HCT116 (cell line): ENCODE results near the gene TADA2B. TPM values are rescaled to one million over a fixed set of nuclear protein-coding genes. Genes with fewer than 3 reads are reported as not detected.

Experiments
- ATAC-seq: fragments of 200-7000 bp; cut with Tn5 transposase; 2 replicates; pipeline ENCODE4 v1.9.1; 2020; ENCODE audit warnings: mild to moderate bottlenecking, moderate library complexity
- BruUV-seq: library from RNA; stranded (reverse); fragments of 400-500 nt; replicated peaks from 2 replicates; lab custom pipeline; 2021; lab: Mats Ljungman, UMichigan
- CTCF ChIA-PET: fragments of 300-600 bp; sonication (Branson Sonifier 250); formaldehyde crosslinking; loops from one replicate; lab custom pipeline; 2021; ENCODE audit warnings: antibody characterized with exemption; lab: Charles Lee
- POLR2A ChIA-PET: fragments of 300-600, 350-600 bp; sonication (Branson Sonifier 250); formaldehyde crosslinking; loops from one replicate; lab custom pipeline; 2021; ENCODE audit warnings: antibody characterized with exemption; lab: Charles Lee
- RAD21 ChIA-PET, 2 experiments: fragments of 300-600 bp; sonication (Branson Sonifier 250); formaldehyde crosslinking; loops; one replicate each; lab custom pipeline; 2023; ENCODE audit warnings: low total read pairs in 2 of 2; ENCODE audit not compliant: uncharacterized antibody in 2 of 2, unreplicated experiment in 2 of 2, low non-redundant PET in 1 of 2; lab: Charles Lee
- DNase-seq: peaks from one replicate; pipeline ENCODE4 v3.0.0-alpha.2; 2010; ENCODE audit warnings: low read depth, low spot score
- H2AFZ ChIP-seq: fragments of 200-600 bp; shearing (Covaris generic), sonication (generic); 2 replicates; pipeline ENCODE4 v1.6.1; 2017; ENCODE audit warnings: low read depth, mixed run types, mixed read lengths, antibody characterized with exemption, low read length; ENCODE audit not compliant: poor library complexity, severe bottlenecking
- H3K27ac ChIP-seq: 2 replicates; pipeline ENCODE4 v1.5.1; 2012; ENCODE audit warnings: low read depth, low read length
- H3K27me3 ChIP-seq: fragments of 200-600 bp; sonication (generic); 2 replicates; pipeline ENCODE4 v1.6.1; 2016; ENCODE audit warnings: mixed run types, low read length, mixed read lengths; ENCODE audit not compliant: insufficient read depth
- H3K36me3 ChIP-seq, 2 experiments: fragments of 200-500 bp in 1 of 2; fragments of 200-600 bp in 1 of 2; sonication (Bioruptor generic) in 1 of 2; sonication (generic) in 1 of 2; 2 replicates each; pipeline versions ENCODE4 v1.5.1 to v1.6.1; 2014 to 2016; ENCODE audit warnings: low read length in 2 of 2, inconsistent platforms in 1 of 2, mixed read lengths in 1 of 2, mixed run types in 1 of 2; ENCODE audit not compliant: insufficient read depth in 2 of 2, control insufficient read depth in 1 of 2
- H3K4me1 ChIP-seq, 2 experiments: fragments of 200-600 bp in 1 of 2; sonication (generic) in 1 of 2; 2 replicates each; pipeline versions ENCODE4 v1.5.1 to v1.6.1; 2012 to 2017; ENCODE audit warnings: low read length in 2 of 2, inconsistent platforms in 1 of 2, mild to moderate bottlenecking in 1 of 2, mixed read lengths in 1 of 2, mixed run types in 1 of 2, moderate library complexity in 1 of 2; ENCODE audit not compliant: insufficient read depth in 2 of 2, control insufficient read depth in 1 of 2
- H3K4me2 ChIP-seq: fragments of 200-600 bp; sonication (generic); 2 replicates; pipeline ENCODE4 v1.6.1; 2017; ENCODE audit warnings: mixed run types, low read length, mixed read lengths
- H3K4me3 ChIP-seq, 2 experiments: fragments of 200-600 bp in 1 of 2; sonication (generic) in 1 of 2; replicated peaks in 1 of 2; 2 replicates each; pipeline ENCODE4 v1.5.1; 2011 to 2016; ENCODE audit warnings: low read length in 2 of 2, control low read depth in 1 of 2, low read depth in 1 of 2, mild to moderate bottlenecking in 1 of 2, mixed read lengths in 1 of 2, mixed run types in 1 of 2
- H3K79me2 ChIP-seq: fragments of 200-600 bp; sonication (generic); 2 replicates; pipeline ENCODE4 v1.6.1; 2017; ENCODE audit warnings: mild to moderate bottlenecking, mixed run types, low read length, moderate library complexity, mixed read lengths; ENCODE audit not compliant: insufficient read depth
- H3K9ac ChIP-seq: fragments of 200-600 bp; sonication (generic); 2 replicates; pipeline ENCODE4 v1.6.1; 2016; ENCODE audit warnings: low read length, mixed read lengths
- H3K9me2 ChIP-seq: fragments of 200-600 bp; sonication (generic), shearing (Covaris generic); 2 replicates; pipeline ENCODE4 v1.6.1; 2017; ENCODE audit warnings: mixed run types, mild to moderate bottlenecking, moderate library complexity; ENCODE audit not compliant: insufficient read depth
- H3K9me3 ChIP-seq, 2 experiments: fragments of 200-500 bp in 1 of 2; fragments of 200-600 bp in 1 of 2; sonication (Bioruptor generic) in 1 of 2; sonication (generic) in 1 of 2; 2 replicates each; pipeline ENCODE4 v1.6.1; 2014 to 2017; ENCODE audit warnings: low read length in 2 of 2, mixed read lengths in 2 of 2, inconsistent platforms in 1 of 2, low read depth in 1 of 2, mild to moderate bottlenecking in 1 of 2, mixed run types in 1 of 2, moderate library complexity in 1 of 2; ENCODE audit not compliant: control insufficient read depth in 1 of 2, insufficient read depth in 1 of 2
- H4K20me1 ChIP-seq: fragments of 200-600 bp; sonication (generic), shearing (Covaris generic); 2 replicates; pipeline ENCODE4 v1.6.1; 2017; ENCODE audit warnings: mixed run types, mild to moderate bottlenecking, moderate library complexity; ENCODE audit not compliant: insufficient read depth
- CBX3 ChIP-seq: IDR thresholded peaks from 2 replicates; pipeline ENCODE4 v1.6.1; 2012; ENCODE audit warnings: low read depth
- EGR1 ChIP-seq: IDR thresholded peaks from 2 replicates; pipeline ENCODE4 v1.6.1; 2012; ENCODE audit warnings: low read depth
- ELF1 ChIP-seq: IDR thresholded peaks from 2 replicates; pipeline ENCODE4 v1.6.1; 2012; ENCODE audit warnings: low read depth, borderline replicate concordance
- EZH2phosphoT487 ChIP-seq: fragments of 200-600 bp; IDR thresholded peaks from 2 replicates; pipeline ENCODE4 v1.6.1; 2018; ENCODE audit warnings: antibody characterized with exemption, borderline replicate concordance
- FOSL1 ChIP-seq: IDR thresholded peaks from 2 replicates; pipeline ENCODE4 v1.6.1; 2012; ENCODE audit warnings: low read depth
- JUND ChIP-seq: IDR thresholded peaks from 2 replicates; pipeline ENCODE4 v1.6.1; 2012
- POLR2A ChIP-seq: IDR thresholded peaks from 2 replicates; pipeline ENCODE4 v1.7.0; 2011; ENCODE audit warnings: borderline replicate concordance; ENCODE audit not compliant: insufficient read depth, insufficient read length; ENCODE audit errors: extremely low read depth
- SP1 ChIP-seq: IDR thresholded peaks from 2 replicates; pipeline ENCODE4 v1.6.1; 2012; ENCODE audit warnings: low read depth
- TCF7L2 ChIP-seq: IDR thresholded peaks from 2 replicates; pipeline ENCODE4 v1.7.0; 2011; ENCODE audit warnings: borderline replicate concordance, inconsistent platforms; ENCODE audit not compliant: insufficient read depth, insufficient read length; ENCODE audit errors: extremely low read depth
- ZFX ChIP-seq: fragments of 450-650 bp; IDR thresholded peaks from 2 replicates; pipeline ENCODE4 v1.6.1; 2017
- intact Hi-C: fragments of 100-400 bp; cut with micrococcal nuclease; formaldehyde crosslinking; loops from 2 replicates; pipeline ENCODE4 v1.10.0; 2022
- total RNA-seq: library from RNA; stranded (reverse); gene quantifications from one replicate; pipeline ENCODE4 v1.2.1, GENCODE V29; 2021; ENCODE audit not compliant: unreplicated experiment
- TF ChIP-seq, protein P1 (sequence below): IDR thresholded peaks from 2 replicates; pipeline ENCODE4 v1.6.1; 2012; ENCODE audit warnings: low read depth
- TF ChIP-seq, protein P2 (sequence below): IDR thresholded peaks from 2 replicates; pipeline ENCODE4 v1.6.1; 2012
- TF ChIP-seq, protein P3 (sequence below): IDR thresholded peaks from 2 replicates; pipeline ENCODE4 v1.6.1; 2011; ENCODE audit warnings: mild to moderate bottlenecking, low read length, moderate library complexity; ENCODE audit not compliant: insufficient replicate concordance; ENCODE audit errors: extremely low read depth

TADA2B gene
- total RNA-seq, 1 experiment from 2014 or later: 13.4 TPM

DNA sequence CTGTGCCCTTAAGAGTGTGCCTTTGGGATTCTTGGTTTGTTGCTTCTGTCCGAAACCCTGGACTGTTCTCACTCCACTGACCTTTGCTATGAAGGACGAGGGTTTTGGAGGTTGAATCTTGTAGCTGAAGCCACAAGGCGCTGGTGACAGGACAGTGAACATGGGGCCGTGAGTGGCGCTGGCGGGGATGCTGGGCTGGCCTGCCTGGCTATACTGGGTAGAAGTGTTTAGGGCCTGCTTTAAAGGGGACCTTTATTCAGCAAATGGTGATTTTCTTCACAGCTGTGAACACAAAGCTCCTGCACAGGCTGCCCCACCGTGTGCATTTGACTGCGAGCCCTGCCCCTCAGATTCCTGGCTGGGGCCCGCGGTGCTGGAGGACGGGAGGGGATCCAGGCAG, 27.1 kb upstream of the TADA2B start:
- Histone ChIP-seq H2AFZ (no peak overlapping the region), H3K4me2 (no peak overlapping the region), H3K79me2 (no peaks in the 10 kb centered on the region; the same call in 1 of the 2 replicates), H3K36me3 (peaks cover 11 to 41% of the 10 kb centered on the region in 2 experiments), H3K27me3 (no peaks in the 10 kb centered on the region), H3K4me3 (no peak overlapping the region), H4K20me1 (no peaks in the 10 kb centered on the region), H3K9ac (no peak overlapping the region), H3K9me3 (no peaks in the 10 kb centered on the region), H3K4me1 (peaks cover 0 to 17% of the 10 kb centered on the region in 2 experiments; a peak in 2 of 4 replicates), H3K9me2 (no peaks in the 10 kb centered on the region), H3K27ac (no peak overlapping the region)
- ChIA-PET POLR2A (interaction anchor here (1.5 kb wide), 1 partner anchor 17 kb away, joined by 3 read pairs; no protein-coding TSS in a partner anchor), RAD21 (no interaction called here), CTCF (no interaction called here)
- TF ChIP-seq, protein P1, sequence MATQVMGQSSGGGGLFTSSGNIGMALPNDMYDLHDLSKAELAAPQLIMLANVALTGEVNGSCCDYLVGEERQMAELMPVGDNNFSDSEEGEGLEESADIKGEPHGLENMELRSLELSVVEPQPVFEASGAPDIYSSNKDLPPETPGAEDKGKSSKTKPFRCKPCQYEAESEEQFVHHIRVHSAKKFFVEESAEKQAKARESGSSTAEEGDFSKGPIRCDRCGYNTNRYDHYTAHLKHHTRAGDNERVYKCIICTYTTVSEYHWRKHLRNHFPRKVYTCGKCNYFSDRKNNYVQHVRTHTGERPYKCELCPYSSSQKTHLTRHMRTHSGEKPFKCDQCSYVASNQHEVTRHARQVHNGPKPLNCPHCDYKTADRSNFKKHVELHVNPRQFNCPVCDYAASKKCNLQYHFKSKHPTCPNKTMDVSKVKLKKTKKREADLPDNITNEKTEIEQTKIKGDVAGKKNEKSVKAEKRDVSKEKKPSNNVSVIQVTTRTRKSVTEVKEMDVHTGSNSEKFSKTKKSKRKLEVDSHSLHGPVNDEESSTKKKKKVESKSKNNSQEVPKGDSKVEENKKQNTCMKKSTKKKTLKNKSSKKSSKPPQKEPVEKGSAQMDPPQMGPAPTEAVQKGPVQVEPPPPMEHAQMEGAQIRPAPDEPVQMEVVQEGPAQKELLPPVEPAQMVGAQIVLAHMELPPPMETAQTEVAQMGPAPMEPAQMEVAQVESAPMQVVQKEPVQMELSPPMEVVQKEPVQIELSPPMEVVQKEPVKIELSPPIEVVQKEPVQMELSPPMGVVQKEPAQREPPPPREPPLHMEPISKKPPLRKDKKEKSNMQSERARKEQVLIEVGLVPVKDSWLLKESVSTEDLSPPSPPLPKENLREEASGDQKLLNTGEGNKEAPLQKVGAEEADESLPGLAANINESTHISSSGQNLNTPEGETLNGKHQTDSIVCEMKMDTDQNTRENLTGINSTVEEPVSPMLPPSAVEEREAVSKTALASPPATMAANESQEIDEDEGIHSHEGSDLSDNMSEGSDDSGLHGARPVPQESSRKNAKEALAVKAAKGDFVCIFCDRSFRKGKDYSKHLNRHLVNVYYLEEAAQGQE: no peak
- no peak for TF ChIP-seq EGR1
- BruUV-seq: no TSS peak
- DNase-seq: no peak
- intact Hi-C loops: no loop called here
- no peak for ATAC-seq

DNA sequence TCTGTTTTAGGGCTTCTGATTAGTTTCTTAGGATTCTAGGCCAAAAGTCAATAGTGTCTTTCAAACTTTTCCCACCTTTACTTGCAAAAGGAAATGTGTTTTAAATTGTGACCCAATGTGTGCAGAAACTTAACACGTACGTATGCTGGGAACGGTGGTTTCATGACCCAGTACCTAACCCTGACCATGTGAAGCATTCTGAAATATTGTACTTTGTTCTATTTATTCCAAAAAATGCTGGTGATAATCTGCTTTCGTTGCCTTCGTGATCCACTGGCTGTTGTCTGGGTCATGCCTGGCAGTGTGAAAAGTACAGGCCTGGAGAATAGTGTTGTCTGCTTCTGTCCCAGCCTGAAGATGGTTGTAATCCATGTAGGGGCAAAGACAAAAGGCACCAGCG, 26.7 kb upstream of the TADA2B start:
- Histone ChIP-seq H3K27me3 (no peaks in the 10 kb centered on the region), H3K27ac (no peak overlapping the region), H2AFZ (no peak overlapping the region), H3K36me3 (peaks cover 8 to 42% of the 10 kb centered on the region in 2 experiments; a peak in 3 of 4 replicates), H3K9ac (no peak overlapping the region), H3K9me2 (no peaks in the 10 kb centered on the region), H3K4me1 (peaks cover 0 to 21% of the 10 kb centered on the region in 2 experiments; a peak in 2 of 4 replicates), H4K20me1 (no peaks in the 10 kb centered on the region), H3K79me2 (no peaks in the 10 kb centered on the region; the same call in 1 of the 2 replicates), H3K4me2 (no peak overlapping the region), H3K9me3 (no peaks in the 10 kb centered on the region), H3K4me3 (no peak overlapping the region)
- DNase-seq (no peak), ATAC-seq (no peak)
- TF ChIP-seq, protein P2, sequence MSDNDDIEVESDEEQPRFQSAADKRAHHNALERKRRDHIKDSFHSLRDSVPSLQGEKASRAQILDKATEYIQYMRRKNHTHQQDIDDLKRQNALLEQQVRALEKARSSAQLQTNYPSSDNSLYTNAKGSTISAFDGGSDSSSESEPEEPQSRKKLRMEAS: no peak
- TF ChIP-seq, protein P3, sequence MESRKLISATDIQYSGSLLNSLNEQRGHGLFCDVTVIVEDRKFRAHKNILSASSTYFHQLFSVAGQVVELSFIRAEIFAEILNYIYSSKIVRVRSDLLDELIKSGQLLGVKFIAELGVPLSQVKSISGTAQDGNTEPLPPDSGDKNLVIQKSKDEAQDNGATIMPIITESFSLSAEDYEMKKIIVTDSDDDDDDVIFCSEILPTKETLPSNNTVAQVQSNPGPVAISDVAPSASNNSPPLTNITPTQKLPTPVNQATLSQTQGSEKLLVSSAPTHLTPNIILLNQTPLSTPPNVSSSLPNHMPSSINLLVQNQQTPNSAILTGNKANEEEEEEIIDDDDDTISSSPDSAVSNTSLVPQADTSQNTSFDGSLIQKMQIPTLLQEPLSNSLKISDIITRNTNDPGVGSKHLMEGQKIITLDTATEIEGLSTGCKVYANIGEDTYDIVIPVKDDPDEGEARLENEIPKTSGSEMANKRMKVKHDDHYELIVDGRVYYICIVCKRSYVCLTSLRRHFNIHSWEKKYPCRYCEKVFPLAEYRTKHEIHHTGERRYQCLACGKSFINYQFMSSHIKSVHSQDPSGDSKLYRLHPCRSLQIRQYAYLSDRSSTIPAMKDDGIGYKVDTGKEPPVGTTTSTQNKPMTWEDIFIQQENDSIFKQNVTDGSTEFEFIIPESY: no peak
- TF ChIP-seq ELF1 (no peak), SP1 (no peak), TCF7L2 (no peak), CBX3 (no peak), ZFX (no peak), JUND (no peak), POLR2A (no peak), EZH2phosphoT487 (no peak), FOSL1 (no peak), EGR1 (no peak)
- ChIA-PET POLR2A (interaction anchor here (1.5 kb wide), 1 partner anchor 17 kb away, joined by 3 read pairs; no protein-coding TSS in a partner anchor), CTCF (no interaction called here), RAD21 (no interaction called here)
- intact Hi-C loops: no loop called here
- no TSS peak for BruUV-seq
